Esophagus (tissue), 2 donors: Measurements from ENCODE around the gene ATOX1. TPM values are rescaled to one million over a fixed set of nuclear protein-coding genes. Genes with fewer than 3 reads are reported as not detected.

Source experiments
- H3K27ac ChIP-seq, 2 donors: one replicate each; pipeline ENCODE4 v1.5.1; 2013; ENCODE audit warnings: low read depth in 2 of 2, mild to moderate bottlenecking in 2 of 2, inconsistent platforms in 1 of 2, low read length in 1 of 2, moderate library complexity in 1 of 2
- H3K27me3 ChIP-seq, 2 donors: one replicate each; pipeline ENCODE4 v1.6.1; 2013; ENCODE audit warnings: low read length in 2 of 2, control low read depth in 1 of 2, mild to moderate bottlenecking in 1 of 2; ENCODE audit not compliant: insufficient read depth in 2 of 2, control insufficient read depth in 1 of 2
- H3K36me3 ChIP-seq, 2 donors: one replicate each; pipeline ENCODE4 v1.6.1; 2013; ENCODE audit warnings: low read length in 1 of 2; ENCODE audit not compliant: control insufficient read depth in 2 of 2, insufficient read depth in 2 of 2
- H3K4me1 ChIP-seq, 2 donors: one replicate each; pipeline ENCODE4 v1.6.1; 2013; ENCODE audit warnings: low read length in 1 of 2; ENCODE audit not compliant: control insufficient read depth in 2 of 2, insufficient read depth in 2 of 2
- H3K4me3 ChIP-seq, 2 donors: one replicate each; pipeline ENCODE4 v1.5.1; 2013; ENCODE audit warnings: low read length in 2 of 2, mild to moderate bottlenecking in 2 of 2, low read depth in 1 of 2, moderate library complexity in 1 of 2
- H3K9me3 ChIP-seq, 2 donors: one replicate each; pipeline ENCODE4 v1.6.1; 2013; ENCODE audit warnings: mild to moderate bottlenecking in 2 of 2, low read depth in 1 of 2, low read length in 1 of 2, moderate library complexity in 1 of 2; ENCODE audit not compliant: control insufficient read depth in 2 of 2, insufficient read depth in 1 of 2
- WGBS, 2 donors: extraction: QIAGEN DNeasy Blood & Tissue Kit; methylation state at CpG; one replicate each; pipeline ENCODE4 v1.1.7; 2013; 5-methylcytosine and 5-hydroxymethylcytosine counted together
- polyA plus RNA-seq, 2 donors: library from polyadenylated mRNA; stranded (reverse); fragments of 200-250 nt; gene quantifications; one replicate each; pipeline ENCODE4 v1.2.3, GENCODE V29; 2013
- donor health status: healthy with polysubstance abuse.
- donor health status: Bipolar disorder and iron deficiency.

The ATOX1 gene
- polyA plus RNA-seq, 2 donors = 77.3 to 108 TPM

DNA sequence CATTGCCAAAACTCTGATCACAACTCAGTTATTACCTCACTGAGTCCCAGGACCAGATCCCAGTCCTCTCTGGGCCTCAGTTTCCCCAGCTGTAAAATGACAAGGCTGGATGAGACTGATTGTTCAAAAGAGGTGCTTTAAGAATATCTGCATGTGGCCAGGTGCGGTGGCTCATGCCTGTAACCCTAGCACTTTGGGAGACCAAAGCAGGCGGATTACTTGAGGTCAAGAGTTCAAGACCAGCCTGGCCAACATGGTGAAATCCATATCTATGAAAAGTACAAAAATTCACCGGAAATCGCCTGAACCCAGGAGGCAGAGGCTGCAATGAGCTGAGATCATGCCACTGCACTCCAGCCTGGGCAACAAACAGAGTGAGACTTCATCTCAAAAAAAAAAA is 8.3 kb downstream of the ATOX1 start:
- H3K27ac ChIP-seq = peak overlapping the region in 1 of 2 donors; percentile 0
- peaks cover 4 to 6% of the 10 kb centered on the region in 2 donors for H3K36me3 ChIP-seq
- H3K27me3 ChIP-seq = no peaks in the 10 kb centered on the region
- H3K4me1 ChIP-seq = peaks cover 0 to 7% of the 10 kb centered on the region in 2 donors
- WGBS, 2 donors = 94 to 97% methylated on average over 4 of the region's 4 CpGs
- H3K4me3 ChIP-seq = no peak overlapping the region
- H3K9me3 ChIP-seq = no peaks in the 10 kb centered on the region

DNA sequence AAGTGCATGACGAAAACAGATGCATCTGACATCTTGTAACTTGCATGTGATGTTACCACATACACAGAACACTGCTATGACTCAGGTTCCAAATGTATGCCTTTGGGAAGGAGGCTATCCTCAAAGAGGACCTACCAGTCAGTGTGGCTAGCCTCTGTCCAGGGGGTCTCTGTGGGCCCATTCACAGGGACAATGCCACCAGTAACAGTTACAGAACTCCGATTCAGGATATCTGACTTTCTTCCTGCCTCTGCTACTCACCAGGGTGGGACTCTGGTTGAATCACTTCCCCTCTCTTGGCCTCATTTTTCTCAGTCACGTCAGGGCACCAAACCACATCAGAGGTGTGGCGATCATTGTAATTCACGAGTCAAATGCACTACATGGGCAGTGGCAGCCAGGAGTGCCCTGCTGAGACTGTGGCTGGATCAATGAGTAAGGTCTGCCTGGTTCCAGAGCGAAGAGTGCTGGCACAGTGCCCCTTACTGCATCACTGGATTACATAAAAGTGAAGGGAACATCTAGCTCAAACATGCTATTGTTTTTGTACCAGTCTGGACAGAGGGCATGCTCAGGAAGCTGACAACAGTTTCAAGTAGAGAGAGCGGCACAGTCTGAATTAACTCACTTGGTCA is 13.2 kb downstream of the ATOX1 start:
- peak overlapping the region; percentile 61 to 85 for H3K27ac ChIP-seq
- H3K4me1 ChIP-seq = peaks cover 2 to 7% of the 10 kb centered on the region in 2 donors
- peaks cover 3 to 4% of the 10 kb centered on the region in 2 donors for H3K36me3 ChIP-seq
- no peaks in the 10 kb centered on the region for H3K9me3 ChIP-seq
- no peak overlapping the region for H3K4me3 ChIP-seq
- WGBS, 2 donors = 35 to 51% methylated on average over 7 of the region's 7 CpGs
- no peaks in the 10 kb centered on the region for H3K27me3 ChIP-seq

DNA sequence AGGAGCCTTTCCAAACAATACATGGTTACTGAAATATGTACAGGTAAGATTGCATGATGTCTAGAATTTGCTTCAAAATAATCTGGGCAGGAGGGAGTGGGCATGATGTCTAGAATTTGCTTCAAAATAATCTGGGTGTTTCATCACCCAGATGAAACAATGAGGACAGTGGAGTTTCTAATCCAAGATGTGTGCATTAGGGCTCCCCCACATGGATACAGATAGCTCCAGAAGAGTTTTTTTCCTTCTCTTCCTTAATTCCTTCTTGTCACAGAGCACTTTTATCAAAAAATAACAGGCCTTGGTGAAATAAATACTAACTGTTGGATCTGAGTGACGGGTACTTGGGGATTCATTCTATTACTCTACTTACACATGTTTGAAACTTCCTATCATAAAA is 14.9 kb downstream of the ATOX1 start:
- Histone ChIP-seq H3K36me3 (peaks cover 3 to 4% of the 10 kb centered on the region in 2 donors), H3K27ac (no peak overlapping the region), H3K27me3 (no peaks in the 10 kb centered on the region), H3K4me1 (peaks cover 2 to 7% of the 10 kb centered on the region in 2 donors), H3K9me3 (no peaks in the 10 kb centered on the region), H3K4me3 (no peak overlapping the region)
- WGBS, 2 donors = 95 to 97% methylated on average over 1 of the region's 1 CpG

DNA sequence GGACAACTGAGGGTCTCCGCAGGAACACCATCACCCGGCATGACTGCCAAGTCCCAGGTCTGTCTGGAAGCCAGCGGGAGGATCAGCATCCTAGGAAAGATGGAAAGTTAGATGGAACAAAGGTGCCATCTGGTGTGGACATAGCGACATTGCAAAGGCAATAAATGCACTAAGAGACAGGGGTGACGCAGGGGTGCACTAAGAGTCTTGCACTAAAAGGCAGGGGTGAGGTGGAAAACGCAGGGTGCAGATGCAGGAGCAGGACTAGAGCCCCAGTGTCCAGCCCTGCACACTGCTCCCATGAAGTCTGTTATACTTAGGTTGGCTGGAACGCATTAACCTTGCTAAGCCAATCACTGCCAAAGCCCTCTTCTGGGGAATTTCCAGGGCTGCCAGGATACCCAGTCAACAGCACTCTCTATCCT is 15.5 kb downstream of the ATOX1 start:
- Histone ChIP-seq H3K4me1 (peaks cover 2 to 7% of the 10 kb centered on the region in 2 donors), H3K36me3 (peaks cover 3 to 4% of the 10 kb centered on the region in 2 donors), H3K9me3 (no peaks in the 10 kb centered on the region), H3K27ac (no peak overlapping the region), H3K4me3 (no peak overlapping the region), H3K27me3 (no peaks in the 10 kb centered on the region)
- 52 to 60% methylated on average over 7 of the region's 7 CpGs for WGBS, 2 donors

DNA sequence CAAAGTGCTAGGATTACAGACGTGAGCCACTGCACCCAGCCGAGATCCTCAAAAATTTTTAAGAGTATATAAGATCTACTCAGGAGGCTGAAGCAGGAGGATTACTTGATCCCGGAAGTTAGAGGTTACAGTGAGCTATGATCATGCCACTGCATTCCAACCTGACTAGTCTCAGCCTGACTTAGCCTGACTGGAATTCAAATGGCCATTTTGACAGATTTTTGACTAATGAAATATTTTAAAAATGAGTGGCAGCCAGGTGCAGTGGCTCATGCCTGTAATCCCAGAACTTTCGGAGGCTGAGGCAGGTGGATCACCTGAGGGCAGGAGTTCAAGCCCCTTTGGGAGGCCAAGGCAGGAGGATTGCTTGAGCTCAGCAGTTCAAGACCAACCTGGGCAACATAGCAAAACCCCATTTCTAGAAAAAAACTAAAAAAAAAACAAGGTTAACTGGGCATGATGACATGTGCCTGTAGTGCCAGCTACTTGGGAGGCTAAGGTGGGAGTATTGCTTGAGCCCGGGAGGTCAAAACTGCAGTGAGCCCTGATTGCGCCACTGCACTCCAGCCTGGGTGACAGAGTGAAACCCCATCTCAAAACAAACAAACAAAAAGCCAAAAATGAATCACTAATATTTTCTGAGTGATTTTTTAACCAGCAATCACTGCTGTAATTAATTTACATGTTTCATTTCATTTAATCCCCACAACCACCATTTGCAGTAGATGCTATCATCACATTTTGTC is 16.6 kb downstream of the ATOX1 start:
- H3K4me1 ChIP-seq = peaks cover 2 to 7% of the 10 kb centered on the region in 2 donors
- WGBS, 2 donors = 78 to 86% methylated on average over 6 of the region's 6 CpGs
- peaks cover 3 to 4% of the 10 kb centered on the region in 2 donors for H3K36me3 ChIP-seq
- no peak overlapping the region for H3K4me3 ChIP-seq
- no peak overlapping the region for H3K27ac ChIP-seq
- H3K9me3 ChIP-seq = no peaks in the 10 kb centered on the region
- no peaks in the 10 kb centered on the region for H3K27me3 ChIP-seq

DNA sequence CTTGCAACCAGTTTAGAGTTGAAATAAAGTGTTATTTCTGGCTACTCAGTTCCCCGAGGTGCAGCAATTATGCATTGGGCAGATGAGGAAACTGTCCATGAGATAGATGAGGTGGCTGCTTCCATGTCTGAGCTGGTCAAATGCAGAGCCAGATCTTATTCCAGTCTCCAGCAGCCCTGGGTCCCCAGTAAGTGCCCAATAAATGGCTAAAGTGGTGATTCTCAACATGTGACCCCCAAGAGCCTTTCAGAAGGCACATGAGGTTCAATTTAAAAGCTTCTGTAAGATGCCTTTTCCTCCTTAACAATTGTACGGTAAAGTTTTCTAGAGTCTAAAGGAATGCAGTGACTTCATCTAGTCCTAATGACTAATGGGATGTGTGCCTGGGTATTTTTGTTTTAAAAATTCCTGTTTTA is 17.5 kb downstream of the ATOX1 start:
- peak overlapping the region in 1 of 2 donors; percentile 40 for H3K27ac ChIP-seq
- no peak overlapping the region for H3K4me3 ChIP-seq
- peaks cover 2 to 5% of the 10 kb centered on the region in 2 donors for H3K4me1 ChIP-seq
- no peaks in the 10 kb centered on the region for H3K9me3 ChIP-seq
- WGBS, 2 donors = 36 to 63% methylated on average over 2 of the region's 2 CpGs
- peaks cover under 1 to 4% of the 10 kb centered on the region in 2 donors for H3K36me3 ChIP-seq
- H3K27me3 ChIP-seq = no peaks in the 10 kb centered on the region

DNA sequence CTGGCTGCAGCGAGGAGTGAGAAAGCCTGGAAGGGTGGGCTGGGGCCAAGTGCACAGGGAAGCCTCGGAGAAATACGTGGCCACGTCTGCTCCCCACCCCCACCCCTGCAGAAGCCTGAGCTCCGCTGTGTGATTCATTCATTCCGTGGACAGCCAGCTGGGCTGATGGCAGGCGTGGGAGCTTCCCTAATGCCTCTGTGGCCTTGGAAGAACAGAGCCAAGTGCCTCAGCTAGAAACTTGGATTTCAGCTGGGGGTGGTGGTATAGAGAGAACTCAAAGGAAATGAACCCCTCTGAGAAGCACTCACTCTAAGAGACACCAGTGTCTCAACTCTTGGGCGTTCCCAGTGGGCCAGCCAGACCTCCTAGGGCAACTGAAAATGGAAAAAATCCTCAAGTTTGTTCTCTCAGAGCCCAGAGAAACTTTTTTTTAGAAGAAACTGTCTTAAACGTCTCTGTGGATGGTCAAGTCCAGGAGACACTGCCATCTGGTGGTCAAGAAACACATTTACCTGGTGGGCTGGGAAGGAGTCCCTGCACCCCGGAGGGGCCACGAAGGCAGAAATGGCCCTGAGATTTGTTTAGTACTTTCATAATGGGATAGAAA is 18.0 kb downstream of the ATOX1 start:
- Histone ChIP-seq H3K27ac (peak overlapping the region; percentile 40 to 47), H3K27me3 (no peaks in the 10 kb centered on the region), H3K4me1 (peaks cover 1 to 2% of the 10 kb centered on the region in 2 donors), H3K36me3 (peaks cover 0 to 4% of the 10 kb centered on the region in 2 donors), H3K4me3 (no peak overlapping the region), H3K9me3 (no peaks in the 10 kb centered on the region)
- WGBS, 2 donors = 15 to 17% methylated on average over 11 of the region's 11 CpGs

DNA sequence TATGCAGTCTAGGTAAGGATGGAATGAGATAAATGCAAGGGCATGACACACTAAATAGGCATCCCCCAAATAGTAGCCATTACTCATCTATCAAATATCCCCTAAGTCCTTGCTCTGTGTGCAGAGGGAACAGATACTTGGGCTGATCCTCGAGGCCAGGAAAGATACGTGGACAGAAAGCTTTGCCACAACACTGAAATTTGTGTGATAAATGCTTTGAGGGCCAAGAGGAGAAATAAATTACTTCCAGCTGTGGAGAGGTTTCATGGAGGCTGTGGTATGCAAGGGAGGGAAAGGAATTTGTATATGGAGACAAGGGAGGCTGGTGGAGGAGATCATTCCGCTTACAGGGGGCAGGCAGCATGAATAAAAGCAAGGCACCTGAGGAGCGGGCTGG is 18.5 kb downstream of the ATOX1 start:
- Histone ChIP-seq H3K27ac (peak overlapping the region; percentile 40 to 47), H3K9me3 (no peaks in the 10 kb centered on the region), H3K4me3 (no peak overlapping the region), H3K36me3 (peaks cover 0 to 4% of the 10 kb centered on the region in 2 donors), H3K4me1 (peaks cover 0 to 2% of the 10 kb centered on the region in 2 donors), H3K27me3 (no peaks in the 10 kb centered on the region)
- 63 to 67% methylated on average over 4 of the region's 4 CpGs for WGBS, 2 donors

DNA sequence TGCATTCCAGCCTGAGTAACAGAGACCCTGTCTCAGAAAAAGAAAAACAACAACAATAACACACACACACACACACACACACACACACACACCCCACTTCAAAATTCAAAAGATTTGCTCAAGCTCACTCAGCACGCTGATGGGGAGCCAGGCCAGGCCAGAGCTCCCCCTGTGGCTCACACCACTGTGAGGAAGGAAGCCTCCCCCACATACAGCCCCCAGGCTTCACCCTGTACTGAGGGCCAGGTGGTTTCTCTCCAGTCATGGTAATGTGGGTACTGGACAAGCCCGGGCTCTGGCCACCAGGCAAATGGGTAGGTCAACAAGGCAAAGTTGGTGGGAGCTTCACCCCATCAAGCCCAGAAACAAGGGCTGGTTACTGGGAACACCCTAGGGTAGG is 19.0 kb downstream of the ATOX1 start:
- H3K27me3 ChIP-seq = no peaks in the 10 kb centered on the region
- WGBS, 2 donors = 78 to 90% methylated on average over 2 of the region's 2 CpGs
- no peaks in the 10 kb centered on the region for H3K9me3 ChIP-seq
- peaks cover 0 to 2% of the 10 kb centered on the region in 2 donors for H3K4me1 ChIP-seq
- peaks cover 0 to 4% of the 10 kb centered on the region in 2 donors for H3K36me3 ChIP-seq
- no peak overlapping the region for H3K27ac ChIP-seq
- no peak overlapping the region for H3K4me3 ChIP-seq
